WI38 (cell line): ENCODE measurements around the gene MYOM1.
"Not testable (repeated sequence)": the region's sequence is repeated elsewhere in the genome, so short reads cannot be mapped to it uniquely, and the experiment has no call there.

ENCODE experiments used
- H3K4me3 ChIP-seq: 2 replicates; pipeline ENCODE4 v1.5.1; 2011; ENCODE audit warnings: low read depth, mild to moderate bottlenecking, control low read depth, low read length
- TF ChIP-seq, protein P1 (sequence below): IDR thresholded peaks from 2 replicates; pipeline ENCODE4 v1.5.1; 2012; ENCODE audit warnings: low read depth, mild to moderate bottlenecking, control low read depth, low read length

The MYOM1 gene

DNA sequence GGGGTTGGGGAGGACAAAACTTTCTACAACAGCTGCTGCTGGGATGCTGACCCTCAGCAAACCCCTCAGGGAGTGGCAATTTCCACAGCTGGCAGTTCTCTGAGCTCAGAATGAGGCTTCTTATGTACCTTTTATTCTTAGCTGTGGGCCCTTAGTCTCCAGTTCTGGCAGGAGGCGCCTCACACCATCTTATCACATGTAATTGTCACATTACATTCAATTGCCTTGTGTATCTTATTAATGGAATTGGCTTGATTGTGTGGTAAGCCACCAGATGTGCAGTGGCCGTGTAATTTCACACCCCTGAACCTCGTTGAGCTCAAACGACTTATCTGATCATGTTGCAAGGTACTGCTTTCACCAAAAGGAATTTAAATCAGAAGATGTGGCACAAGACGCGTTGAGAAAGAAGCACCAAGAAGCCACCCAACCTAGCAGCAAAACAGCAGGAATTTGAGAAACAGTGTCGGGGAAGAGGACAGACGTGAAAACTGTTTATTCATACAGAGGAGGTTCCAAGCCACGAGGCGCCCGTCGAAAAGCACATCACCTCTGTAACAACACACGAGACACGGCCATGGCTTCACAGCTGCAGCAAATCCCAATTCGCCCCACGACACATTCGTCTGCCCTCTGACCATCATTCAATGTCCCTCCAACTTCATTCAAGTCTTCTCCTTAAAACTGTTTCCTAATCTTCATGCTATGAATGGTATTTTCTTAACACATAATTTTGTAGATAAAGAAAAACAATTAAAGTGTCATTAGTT, 153.2 kb downstream of the MYOM1 start:
- TF ChIP-seq, protein P1, sequence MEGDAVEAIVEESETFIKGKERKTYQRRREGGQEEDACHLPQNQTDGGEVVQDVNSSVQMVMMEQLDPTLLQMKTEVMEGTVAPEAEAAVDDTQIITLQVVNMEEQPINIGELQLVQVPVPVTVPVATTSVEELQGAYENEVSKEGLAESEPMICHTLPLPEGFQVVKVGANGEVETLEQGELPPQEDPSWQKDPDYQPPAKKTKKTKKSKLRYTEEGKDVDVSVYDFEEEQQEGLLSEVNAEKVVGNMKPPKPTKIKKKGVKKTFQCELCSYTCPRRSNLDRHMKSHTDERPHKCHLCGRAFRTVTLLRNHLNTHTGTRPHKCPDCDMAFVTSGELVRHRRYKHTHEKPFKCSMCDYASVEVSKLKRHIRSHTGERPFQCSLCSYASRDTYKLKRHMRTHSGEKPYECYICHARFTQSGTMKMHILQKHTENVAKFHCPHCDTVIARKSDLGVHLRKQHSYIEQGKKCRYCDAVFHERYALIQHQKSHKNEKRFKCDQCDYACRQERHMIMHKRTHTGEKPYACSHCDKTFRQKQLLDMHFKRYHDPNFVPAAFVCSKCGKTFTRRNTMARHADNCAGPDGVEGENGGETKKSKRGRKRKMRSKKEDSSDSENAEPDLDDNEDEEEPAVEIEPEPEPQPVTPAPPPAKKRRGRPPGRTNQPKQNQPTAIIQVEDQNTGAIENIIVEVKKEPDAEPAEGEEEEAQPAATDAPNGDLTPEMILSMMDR, result no peak
- H3K4me3 ChIP-seq, result no peak overlapping the region

DNA sequence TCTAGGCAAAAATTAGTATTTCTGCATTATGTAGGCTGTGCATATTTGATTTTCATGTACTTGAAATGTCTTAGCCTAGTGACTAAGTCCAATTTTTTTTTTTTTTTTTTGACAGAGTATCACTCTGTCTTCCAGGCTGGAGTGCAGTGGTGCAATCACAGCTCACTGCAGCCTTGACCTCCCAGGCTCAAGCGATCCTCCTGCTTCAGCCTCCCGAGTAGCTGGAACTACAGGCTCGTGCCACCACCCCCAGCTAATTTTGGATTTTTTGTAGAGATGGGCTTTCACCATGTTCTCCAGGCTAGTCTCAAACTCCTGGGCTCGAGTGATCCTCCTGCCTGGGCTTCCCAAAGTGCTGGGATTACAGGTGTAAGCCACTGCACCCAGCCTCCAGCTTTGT, 156.0 kb downstream of the MYOM1 start:
- H3K4me3 ChIP-seq, result not testable (repeated sequence)

DNA sequence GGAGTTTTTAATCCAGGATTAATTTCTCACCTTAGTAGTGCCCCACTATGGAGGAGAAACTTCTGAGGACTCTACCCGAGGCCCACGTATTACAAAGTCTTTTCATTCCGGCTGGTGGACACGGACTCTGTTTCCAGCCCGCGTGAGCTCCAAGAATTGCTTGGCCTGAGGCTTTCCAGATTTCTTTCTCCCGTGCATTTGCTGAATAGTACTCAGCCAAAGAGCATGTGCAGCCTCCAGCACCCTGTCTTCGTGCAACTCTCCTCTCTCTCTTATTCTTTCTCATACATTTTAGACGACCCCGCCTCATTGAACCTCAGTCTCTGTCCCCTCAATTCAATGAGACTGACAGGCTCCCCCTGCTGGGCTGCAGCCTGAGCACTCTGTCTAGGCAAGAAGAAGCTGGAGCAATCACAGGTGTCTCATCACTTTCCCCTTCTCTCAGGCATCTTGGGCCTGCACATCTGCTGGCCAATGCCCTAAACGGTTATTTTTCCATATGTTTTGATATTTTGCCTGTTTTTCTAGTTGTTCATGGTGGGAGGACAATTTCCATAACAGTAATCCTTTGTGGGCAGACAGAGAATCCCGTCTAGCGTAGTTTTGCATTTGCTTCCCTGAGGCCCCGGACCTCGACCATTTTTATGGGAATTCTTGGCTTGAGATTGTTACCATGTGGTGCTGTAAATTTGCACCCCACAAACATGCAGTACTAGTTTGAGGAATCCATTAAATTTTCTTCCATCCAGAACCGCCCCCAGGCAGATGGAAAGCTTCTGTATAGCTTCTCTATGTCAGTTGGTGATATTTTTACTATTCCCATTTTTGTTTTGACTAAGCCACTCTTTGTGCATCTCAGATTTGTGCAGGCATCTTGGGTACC, 156.7 kb downstream of the MYOM1 start:
- H3K4me3 ChIP-seq, result no peak overlapping the region
- TF ChIP-seq, protein P1, result peak; percentile 78

DNA sequence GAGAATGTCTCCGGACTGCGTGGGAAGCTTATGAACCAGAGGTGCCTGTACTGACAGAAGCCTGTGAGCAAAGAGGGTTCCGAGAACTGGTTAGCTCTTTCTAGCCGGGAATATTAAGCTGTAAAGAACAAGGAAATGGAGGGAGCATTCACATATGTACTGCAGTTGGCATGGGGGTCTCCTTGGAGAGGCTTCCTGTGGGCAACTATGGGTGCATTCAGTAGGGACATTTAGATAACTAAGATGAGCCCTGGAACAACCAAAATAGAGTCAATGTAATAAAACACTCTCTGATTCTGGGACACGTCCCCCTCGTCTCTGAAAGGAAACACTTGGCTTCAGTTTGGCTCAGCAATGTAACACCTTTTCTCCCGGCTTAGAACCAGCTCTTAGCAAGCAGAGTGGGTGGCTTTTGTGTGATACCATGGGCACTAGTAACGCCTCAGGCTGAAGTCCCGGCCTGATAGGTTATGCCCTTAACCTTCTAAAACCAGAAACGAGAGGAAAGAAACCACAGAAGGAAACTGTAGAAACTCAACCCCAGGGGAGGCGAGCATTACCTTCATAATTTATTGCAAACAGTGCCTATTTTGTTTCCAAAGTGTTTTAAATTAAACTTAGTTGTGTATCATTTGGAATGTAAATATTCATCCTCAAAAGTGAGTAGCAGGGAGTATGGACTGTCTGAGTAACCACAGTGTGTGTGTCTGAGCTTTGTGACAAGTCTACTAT, 158.0 kb downstream of the MYOM1 start:
- no peak overlapping the region for H3K4me3 ChIP-seq
- TF ChIP-seq, protein P1, result no peak

DNA sequence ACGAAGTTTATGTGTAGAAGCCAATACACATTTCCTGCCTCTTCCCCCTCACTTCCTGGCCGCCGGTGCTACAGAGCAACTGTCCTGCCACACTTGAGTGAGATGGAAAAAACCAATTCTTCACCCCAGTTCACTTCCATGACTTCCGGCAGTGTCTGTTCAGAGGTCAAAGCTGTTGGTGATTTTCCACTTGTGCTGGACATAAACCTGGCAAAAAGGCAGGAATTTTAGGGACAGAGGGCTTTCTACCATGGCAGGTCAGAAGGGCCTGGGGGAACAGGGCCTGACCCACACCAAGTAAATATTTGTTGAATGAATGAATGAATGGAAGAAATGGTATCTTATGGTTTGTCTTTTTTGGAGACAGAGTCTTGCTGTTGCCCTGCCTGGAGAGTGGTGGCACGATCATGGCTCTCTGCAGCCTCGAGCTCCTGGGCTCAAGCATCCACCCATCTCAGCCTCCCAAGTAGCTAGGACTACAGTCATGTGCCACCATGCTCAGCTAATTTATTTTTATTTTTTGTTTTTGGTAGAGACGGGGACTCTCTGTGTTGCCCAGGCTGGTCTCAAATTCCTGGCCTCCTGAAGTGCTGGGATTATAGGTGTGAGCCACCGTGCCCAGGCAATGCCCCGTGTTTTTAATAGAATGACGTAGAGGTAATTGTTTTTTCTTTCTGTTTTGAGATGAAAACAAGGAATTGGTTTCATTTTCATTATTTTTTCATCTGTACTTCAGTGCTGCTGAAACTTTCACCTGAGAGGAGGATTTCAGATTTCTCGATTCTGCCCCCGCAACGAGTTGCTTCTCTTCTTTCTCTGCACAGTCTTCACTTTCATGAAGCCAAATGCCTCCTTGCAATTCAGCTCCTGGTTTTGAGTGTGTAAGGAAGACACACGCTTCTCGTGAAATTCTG, 158.8 kb downstream of the MYOM1 start:
- TF ChIP-seq, protein P1, result no peak
- no peak overlapping the region for H3K4me3 ChIP-seq

DNA sequence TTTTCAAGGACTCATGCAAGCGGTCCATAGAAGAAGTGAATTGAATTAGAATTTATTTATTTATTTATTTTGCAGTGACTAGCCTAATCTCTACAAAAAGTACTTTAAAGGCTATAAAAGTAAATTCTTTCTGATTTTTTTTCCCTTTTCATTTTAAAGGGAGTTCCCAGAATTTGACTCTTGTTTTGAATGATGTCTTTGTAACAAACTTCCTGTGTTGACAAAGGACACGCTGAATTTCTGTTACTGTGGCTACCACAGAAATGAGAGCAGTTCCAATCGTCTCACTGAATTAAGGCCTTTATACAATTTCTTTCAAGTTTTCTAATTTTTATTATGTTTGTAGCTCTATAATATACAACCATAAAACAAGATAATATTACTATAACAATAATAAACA, 160.5 kb downstream of the MYOM1 start:
- TF ChIP-seq, protein P1, result no peak
- no peak overlapping the region for H3K4me3 ChIP-seq
